Nephron progenitor cell (in vitro differentiated cells): ENCODE data around the gene SLC8A1.

Experiments
- DNase-seq: peaks from one replicate; pipeline ENCODE4 v3.0.0; 2021
- H3K27ac Mint-ChIP-seq: 2 replicates; pipeline ENCODE4 v1.8.0; 2021; ENCODE audit warnings: mild to moderate bottlenecking, moderate library complexity, mixed read lengths
- H3K27me3 Mint-ChIP-seq: 2 replicates; pipeline ENCODE4 v1.8.0; 2021; ENCODE audit warnings: mild to moderate bottlenecking, low read depth, mixed read lengths; ENCODE audit not compliant: poor library complexity
- H3K36me3 Mint-ChIP-seq: 2 replicates; pipeline ENCODE4 v1.8.0; 2021; ENCODE audit warnings: low read depth, mixed read lengths
- H3K4me1 Mint-ChIP-seq: 2 replicates; pipeline ENCODE4 v1.8.0; 2021; ENCODE audit warnings: mixed read lengths
- H3K4me3 Mint-ChIP-seq: 2 replicates; pipeline ENCODE4 v1.8.0; 2021; ENCODE audit warnings: mild to moderate bottlenecking, moderate library complexity, mixed read lengths
- H3K9me3 Mint-ChIP-seq: 2 replicates; pipeline ENCODE4 v1.8.0; 2021; ENCODE audit warnings: mild to moderate bottlenecking, moderate library complexity, mixed read lengths
- CTCF ChIP-seq: fragments of 200-600 bp; sonication (generic); IDR thresholded peaks from 2 replicates; pipeline ENCODE4 v1.5.0; 2021; ENCODE audit warnings: antibody characterized with exemption

The SLC8A1 gene

GRCh38 chr2:40168546-40168945, 283.3 kb downstream of the SLC8A1 start:
- no peaks in the 10 kb centered on the region for H3K4me1 Mint-ChIP-seq
- no peaks in the 10 kb centered on the region for H3K27me3 Mint-ChIP-seq

GRCh38 chr2:40168032-40168431, 283.9 kb downstream of the SLC8A1 start:
- H3K4me1 Mint-ChIP-seq = no peaks in the 10 kb centered on the region
- no peak overlapping the region for H3K4me3 Mint-ChIP-seq
- DNase-seq = no peak
- H3K36me3 Mint-ChIP-seq = no peaks in the 10 kb centered on the region
- no peaks in the 10 kb centered on the region for H3K9me3 Mint-ChIP-seq
- no peak for TF ChIP-seq CTCF
- H3K27ac Mint-ChIP-seq = no peak overlapping the region
- peaks cover 4% of the 10 kb centered on the region for H3K27me3 Mint-ChIP-seq

More at GRCh38 chr2:40168546-40168945, 283.3 kb downstream of the SLC8A1 start:
- Mint-ChIP-seq H3K4me3 (no peak overlapping the region), H3K27ac (no peak overlapping the region), H3K36me3 (no peaks in the 10 kb centered on the region), H3K9me3 (no peaks in the 10 kb centered on the region)
- no peak for DNase-seq
- no peak for TF ChIP-seq CTCF

DNA sequence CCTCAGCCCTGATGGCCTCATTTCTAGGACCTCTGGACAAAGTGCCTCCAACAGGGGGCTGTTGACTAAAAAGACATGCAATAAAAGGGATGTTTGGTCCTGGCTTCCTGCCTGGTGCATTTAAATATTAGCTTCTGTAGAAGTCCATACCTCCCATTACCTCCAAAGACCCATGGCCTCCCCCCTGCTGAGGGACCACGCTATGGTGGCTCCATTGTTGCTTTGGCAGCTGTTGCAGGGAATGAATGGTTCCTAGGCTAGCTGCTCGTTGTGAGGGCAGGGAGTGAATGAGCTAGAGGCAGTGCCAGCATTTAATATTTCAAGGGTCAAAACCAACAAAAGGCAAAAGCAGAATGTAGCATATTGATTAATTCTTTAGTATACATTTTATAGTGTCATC, 285.9 kb downstream of the SLC8A1 start:
- TF ChIP-seq CTCF = no peak
- no peaks in the 10 kb centered on the region for H3K36me3 Mint-ChIP-seq
- DNase-seq = no peak
- no peak overlapping the region for H3K27ac Mint-ChIP-seq
- peaks cover 6% of the 10 kb centered on the region for H3K27me3 Mint-ChIP-seq
- no peak overlapping the region for H3K4me3 Mint-ChIP-seq
- no peaks in the 10 kb centered on the region for H3K4me1 Mint-ChIP-seq
- H3K9me3 Mint-ChIP-seq = no peaks in the 10 kb centered on the region

DNA sequence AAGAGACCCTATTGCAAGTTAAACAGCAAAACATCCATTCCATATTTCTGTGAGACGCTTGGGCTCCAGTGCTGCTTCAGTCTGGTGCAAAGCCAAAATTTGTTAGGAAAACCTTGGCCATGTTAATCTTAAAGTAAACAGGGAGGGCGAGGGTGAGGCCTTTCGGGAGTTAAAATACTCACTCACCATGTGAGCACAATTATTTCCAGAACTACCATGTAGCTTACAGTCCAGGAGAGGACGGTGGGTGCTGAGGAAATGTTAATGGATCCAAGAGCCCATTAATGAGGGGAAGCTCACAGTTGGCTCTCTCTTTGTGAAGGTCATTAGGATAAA, 286.4 kb downstream of the SLC8A1 start:
- H3K4me3 Mint-ChIP-seq = no peak overlapping the region
- no peak overlapping the region for H3K27ac Mint-ChIP-seq
- no peaks in the 10 kb centered on the region for H3K9me3 Mint-ChIP-seq
- DNase-seq = no peak
- no peaks in the 10 kb centered on the region for H3K4me1 Mint-ChIP-seq
- H3K36me3 Mint-ChIP-seq = no peaks in the 10 kb centered on the region
- no peak for TF ChIP-seq CTCF
- peaks cover 6% of the 10 kb centered on the region for H3K27me3 Mint-ChIP-seq

DNA sequence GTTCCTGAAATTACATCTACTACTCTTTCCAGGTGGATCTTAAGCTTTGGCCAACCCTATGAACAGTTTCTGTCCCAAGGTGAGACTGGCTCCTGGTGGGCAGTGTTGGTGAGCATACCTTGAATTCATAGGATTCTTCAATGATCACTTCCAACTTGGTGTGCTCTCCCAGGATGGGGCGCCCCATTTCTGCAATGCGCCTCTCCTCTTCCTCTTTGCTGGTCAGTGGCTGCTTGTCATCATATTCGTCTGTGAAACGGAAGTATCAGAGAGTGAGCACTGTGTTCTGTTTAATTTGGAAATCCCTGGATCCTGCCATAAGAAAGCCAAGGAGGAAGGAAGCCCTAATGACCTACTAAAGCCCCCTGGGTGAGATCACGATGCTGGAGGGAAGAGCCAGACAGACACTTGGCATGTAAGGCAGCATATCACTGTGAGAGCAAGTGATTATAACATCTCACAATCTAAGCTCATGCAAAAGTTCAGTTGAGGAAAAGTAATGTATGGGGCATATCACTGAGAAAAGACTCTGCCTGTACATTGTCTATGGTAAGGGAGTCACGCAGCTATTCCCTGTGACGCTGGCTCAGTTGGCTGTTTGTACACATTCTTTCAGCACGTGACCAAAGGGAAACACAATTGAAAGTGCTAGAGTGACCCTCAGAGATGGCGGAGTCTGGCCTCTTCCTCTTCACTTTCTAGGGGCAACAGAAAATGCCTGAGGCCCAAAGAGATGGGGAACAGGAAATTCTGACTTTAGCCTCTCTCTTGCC, 287.0 kb downstream of the SLC8A1 start:
- no peak for TF ChIP-seq CTCF
- Mint-ChIP-seq H3K4me1 (no peaks in the 10 kb centered on the region), H3K9me3 (no peaks in the 10 kb centered on the region), H3K27me3 (peaks cover 6% of the 10 kb centered on the region), H3K27ac (peak overlapping the region; percentile 32), H3K4me3 (no peak overlapping the region), H3K36me3 (no peaks in the 10 kb centered on the region)
- no peak for DNase-seq

GRCh38 chr2:40161986-40162385, 289.9 kb downstream of the SLC8A1 start:
- no peak overlapping the region for H3K27ac Mint-ChIP-seq
- no peaks in the 10 kb centered on the region for H3K4me1 Mint-ChIP-seq

More at GRCh38 chr2:40161986-40162385, 289.9 kb downstream of the SLC8A1 start:
- no peaks in the 10 kb centered on the region for H3K9me3 Mint-ChIP-seq
- peaks cover 6% of the 10 kb centered on the region for H3K27me3 Mint-ChIP-seq
- no peak overlapping the region for H3K4me3 Mint-ChIP-seq
- DNase-seq = no peak
- H3K36me3 Mint-ChIP-seq = no peaks in the 10 kb centered on the region
- no peak for TF ChIP-seq CTCF
